IMR-90 (cell line): Measurements from ENCODE around the gene UPK3A. TPM values are rescaled to one million over a fixed set of nuclear protein-coding genes. Genes with fewer than 3 reads are reported as not detected.

Source experiments
- ATAC-seq: fragments of 200-7000 bp; cut with Tn5 transposase; 2 replicates; pipeline ENCODE4 v1.9.1; 2020; ENCODE audit warnings: low read depth, mild to moderate bottlenecking, moderate library complexity
- BruUV-seq: library from RNA; stranded (reverse); fragments of 400-500 nt; replicated peaks from 2 replicates; lab custom pipeline; 2021; lab: Mats Ljungman, UMichigan
- CTCF ChIA-PET: fragments of 300-600 bp; formaldehyde crosslinking; extraction: SDS; loops from one replicate; lab custom pipeline; 2021; ENCODE audit warnings: antibody characterized with exemption; lab: Yijun Ruan, JAX
- POLR2A ChIA-PET: fragments of 300-600 bp; sonication (Branson Sonifier 250); formaldehyde crosslinking; loops from one replicate; lab custom pipeline; 2022; ENCODE audit warnings: antibody characterized with exemption; ENCODE audit not compliant: unreplicated experiment; lab: Charles Lee
- DNase-seq: peaks from one replicate; pipeline ENCODE4 v3.0.0; 2013
- H2AFZ ChIP-seq: replicated peaks from 2 replicates; pipeline ENCODE3; 2013; ENCODE audit warnings: low read length, mild to moderate bottlenecking; ENCODE audit not compliant: poor library complexity
- H2AK5ac ChIP-seq: 2 replicates; pipeline ENCODE4 v1.6.1; 2013; ENCODE audit warnings: low read depth, low read length, inconsistent platforms
- H2AK9ac ChIP-seq: replicated peaks from 2 replicates; pipeline ENCODE3; 2013; ENCODE audit warnings: mild to moderate bottlenecking, low read depth, low read length, moderate library complexity; ENCODE audit not compliant: poor library complexity
- H2BK120ac ChIP-seq: 2 replicates; pipeline ENCODE4 v1.6.1; 2013; ENCODE audit warnings: low read depth, low read length, inconsistent platforms
- H2BK15ac ChIP-seq: 3 replicates; pipeline ENCODE4 v1.6.1; 2013; ENCODE audit warnings: low read depth, low read length, inconsistent platforms
- H2BK20ac ChIP-seq: 2 replicates; pipeline ENCODE4 v1.6.1; 2013; ENCODE audit warnings: low read depth, mild to moderate bottlenecking, inconsistent platforms, low read length, moderate library complexity
- H2BK5ac ChIP-seq: 2 replicates; pipeline ENCODE4 v1.6.1; 2013; ENCODE audit warnings: mild to moderate bottlenecking, low read depth, low read length, inconsistent platforms; ENCODE audit not compliant: poor library complexity, severe bottlenecking
- H3K14ac ChIP-seq: replicated peaks from 2 replicates; pipeline ENCODE4 v1.6.1; 2013; ENCODE audit warnings: low read depth, low read length, inconsistent platforms
- H3K18ac ChIP-seq: 2 replicates; pipeline ENCODE4 v1.6.1; 2013; ENCODE audit warnings: low read depth, low read length, control low read depth
- H3K23ac ChIP-seq: 2 replicates; pipeline ENCODE4 v1.6.1; 2013; ENCODE audit warnings: low read depth, low read length, inconsistent platforms
- H3K27ac ChIP-seq: 2 replicates; pipeline ENCODE4 v1.5.1; 2013; ENCODE audit warnings: mild to moderate bottlenecking, control low read depth, low read length; ENCODE audit not compliant: insufficient read depth
- H3K27me3 ChIP-seq: 2 replicates; pipeline ENCODE4 v1.6.1; 2013; ENCODE audit warnings: low read length; ENCODE audit not compliant: control insufficient read depth, insufficient read depth
- H3K36me3 ChIP-seq: 2 replicates; pipeline ENCODE4 v1.6.1; 2013; ENCODE audit warnings: low read length, mixed read lengths; ENCODE audit not compliant: control insufficient read depth, insufficient read depth
- H3K4ac ChIP-seq: 2 replicates; pipeline ENCODE4 v1.6.1; 2013; ENCODE audit warnings: low read depth, low read length, inconsistent platforms
- H3K4me1 ChIP-seq: 2 replicates; pipeline ENCODE4 v1.6.1; 2013; ENCODE audit warnings: low read length, mixed read lengths; ENCODE audit not compliant: control insufficient read depth, insufficient read depth
- H3K4me2 ChIP-seq: 2 replicates; pipeline ENCODE4 v1.6.1; 2013; ENCODE audit warnings: low read depth, mild to moderate bottlenecking, control low read depth, low read length, moderate library complexity
- H3K4me3 ChIP-seq: 2 replicates; pipeline ENCODE4 v1.5.1; 2013; ENCODE audit warnings: low read depth, mild to moderate bottlenecking, control low read depth, low read length, moderate library complexity; ENCODE audit not compliant: insufficient read depth
- H3K56ac ChIP-seq: 2 replicates; pipeline ENCODE4 v1.6.1; 2013; ENCODE audit warnings: low read length, inconsistent platforms; ENCODE audit not compliant: insufficient read depth; ENCODE audit errors: extremely low read depth
- H3K79me1 ChIP-seq, 2 experiments: 2 replicates each; pipeline ENCODE4 v1.6.1; 2013; ENCODE audit warnings: low read length in 2 of 2, inconsistent platforms in 1 of 2, low read depth in 1 of 2
- H3K9ac ChIP-seq: 2 replicates; pipeline ENCODE4 v1.6.1; 2013; ENCODE audit warnings: low read depth, low read length, control low read depth
- H3K9me1 ChIP-seq: 2 replicates; pipeline ENCODE4 v1.6.1; 2013; ENCODE audit warnings: low read length, inconsistent platforms; ENCODE audit not compliant: insufficient read depth
- H3K9me3 ChIP-seq: 2 replicates; pipeline ENCODE4 v1.6.1; 2013; ENCODE audit warnings: low read length; ENCODE audit not compliant: control insufficient read depth, insufficient read depth
- H4K20me1 ChIP-seq: 2 replicates; pipeline ENCODE4 v1.6.1; 2013; ENCODE audit warnings: low read length, inconsistent platforms; ENCODE audit not compliant: insufficient read depth
- H4K5ac ChIP-seq: 2 replicates; pipeline ENCODE4 v1.6.1; 2013; ENCODE audit warnings: mild to moderate bottlenecking, low read depth, low read length, control low read depth
- H4K8ac ChIP-seq, 2 experiments: 2 replicates each; pipeline ENCODE4 v1.6.1; 2013; ENCODE audit warnings: low read depth in 2 of 2, low read length in 2 of 2, control low read depth in 1 of 2, inconsistent platforms in 1 of 2
- H4K91ac ChIP-seq: 2 replicates; pipeline ENCODE4 v1.6.1; 2013; ENCODE audit warnings: low read depth, low read length, inconsistent platforms; ENCODE audit not compliant: insufficient read depth
- CEBPB ChIP-seq: IDR thresholded peaks from 2 replicates; pipeline ENCODE4 v1.6.1; 2012; ENCODE audit warnings: low read depth, low read length, improper control_type of control experiment
- MAFK ChIP-seq: IDR thresholded peaks from 2 replicates; pipeline ENCODE4 v1.6.1; 2012; ENCODE audit warnings: low read depth, low read length, improper control_type of control experiment
- MAZ ChIP-seq: IDR thresholded peaks from 2 replicates; pipeline ENCODE4 v1.6.1; 2012; ENCODE audit warnings: low read depth, mild to moderate bottlenecking, low read length, improper control_type of control experiment, moderate library complexity, borderline replicate concordance
- RAD21 ChIP-seq: IDR thresholded peaks from 2 replicates; pipeline ENCODE4 v1.6.1; 2012; ENCODE audit warnings: low read length, improper control_type of control experiment
- WGBS, 2 experiments: methylation state at CpG; one replicate each; pipeline versions ENCODE4 v1.1.5 to v1.1.7; 2013; ENCODE audit warnings: missing lambda C conversion rate in 2 of 2; ENCODE audit not compliant: insufficient read length in 1 of 2; ENCODE audit errors: extremely low coverage in 2 of 2; 5-methylcytosine and 5-hydroxymethylcytosine counted together
- dilution Hi-C: fragments of 300-500 bp; cut with HindIII; formaldehyde crosslinking; loops from one replicate; pipeline ENCODE4 v1.14.3; 2018; ENCODE audit warnings: low sequenced_read_pairs; ENCODE audit not compliant: unreplicated experiment
- in situ Hi-C: fragments of 300-500 bp; cut with MboI; formaldehyde crosslinking; loops from 3 replicates; pipeline ENCODE4 v1.14.3; 2019; ENCODE audit warnings: low sequenced_read_pairs, inconsistent platforms, mixed read lengths
- intact Hi-C: fragments of 100-400 bp; cut with micrococcal nuclease; formaldehyde crosslinking; loops from 2 replicates; pipeline ENCODE4 v1.10.0; 2022
- polyA plus RNA-seq, 3 experiments: library from polyadenylated mRNA; depleted of rRNA; stranded (reverse); fragments of >200 nt; gene quantifications; 2 replicates each; pipeline ENCODE4 v1.2.3, GENCODE V29; 2012; ENCODE audit warnings: low replicate concordance in 1 of 3
- total RNA-seq: library from RNA; depleted of rRNA; stranded (reverse); fragments of >200 nt; gene quantifications from 2 replicates; pipeline ENCODE4 v1.2.3, GENCODE V29; 2012

UPK3A gene
- total and polyA plus RNA-seq, 2 of the 4 experiments (the other 2 are of a cell fraction): not detected

- ChIA-PET POLR2A (no interaction called here), CTCF (no interaction called here)
- no peaks in the 10 kb centered on the region; the same call in 1 of the 2 replicates for H3K36me3 ChIP-seq
- H3K4me1 ChIP-seq: peaks cover 15% of the 10 kb centered on the region
- H3K27me3 ChIP-seq: no peaks in the 10 kb centered on the region
- dilution Hi-C loops (no loop called here), intact Hi-C loops (no loop called here), in situ Hi-C loops (no loop called here)
- peak overlapping the region; percentile 75 for H3K9ac ChIP-seq
- H2BK20ac ChIP-seq: no peak overlapping the region
- WGBS, 2 experiments: 45% methylated on average over 12 of the region's 14 CpGs; no CpG with 5 or more reads in 1 of the 2 experiments
- ATAC-seq (no peak), DNase-seq (no peak)
- no peak overlapping the region for H4K91ac ChIP-seq
- peak overlapping the region; percentile 46 for H3K23ac ChIP-seq
- H2BK120ac ChIP-seq: no peak overlapping the region
- TF ChIP-seq MAZ (no peak), MAFK (no peak), CEBPB (no peak), RAD21 (no peak)
- H3K9me3 ChIP-seq: no peaks in the 10 kb centered on the region
- H4K20me1 ChIP-seq: peaks cover 19% of the 10 kb centered on the region; the same call in 1 of the 2 replicates
- peaks cover 16 to 54% of the 10 kb centered on the region in 2 experiments for H3K79me1 ChIP-seq
- H3K14ac ChIP-seq: no peak overlapping the region
- H3K27ac ChIP-seq: no peak overlapping the region
- H3K9me1 ChIP-seq: 0 out of 2 replicates have a peak, but pooled peaks cover 10% of the 10 kb centered on the region
- no peak overlapping the region for H2BK15ac ChIP-seq
- H2AK5ac ChIP-seq: no peak overlapping the region
- no peak overlapping the region for H2BK5ac ChIP-seq
- H3K18ac ChIP-seq: no peak overlapping the region
- H3K4ac ChIP-seq: no peak overlapping the region; the same call in 1 of the 2 replicates
- H3K4me2 ChIP-seq: peak overlapping the region; percentile 97
- H3K56ac ChIP-seq: no peak overlapping the region
- BruUV-seq: no TSS peak
- no peak overlapping the region for H4K8ac ChIP-seq
- H3K4me3 ChIP-seq: peak overlapping the region; percentile 78
- H2AK9ac ChIP-seq: peak overlapping the region; percentile 66
- no peak overlapping the region for H4K5ac ChIP-seq
- H2AFZ ChIP-seq: no peak overlapping the region
These were observed 26.3 kb downstream of the UPK3A start for GRCh38 chr22:45310977-45311531.
